Fibroblast of peridontal ligament (primary cell): ENCODE measurements around the gene TRRAP.
"Not testable (repeated sequence)": the region's sequence is repeated elsewhere in the genome, so short reads cannot be mapped to it uniquely, and the experiment has no call there.

Experiments used
- DNase-seq: peaks from one replicate; pipeline ENCODE4 v3.0.0-alpha.2; 2010; ENCODE audit errors: extremely low read depth

The TRRAP gene

DNA sequence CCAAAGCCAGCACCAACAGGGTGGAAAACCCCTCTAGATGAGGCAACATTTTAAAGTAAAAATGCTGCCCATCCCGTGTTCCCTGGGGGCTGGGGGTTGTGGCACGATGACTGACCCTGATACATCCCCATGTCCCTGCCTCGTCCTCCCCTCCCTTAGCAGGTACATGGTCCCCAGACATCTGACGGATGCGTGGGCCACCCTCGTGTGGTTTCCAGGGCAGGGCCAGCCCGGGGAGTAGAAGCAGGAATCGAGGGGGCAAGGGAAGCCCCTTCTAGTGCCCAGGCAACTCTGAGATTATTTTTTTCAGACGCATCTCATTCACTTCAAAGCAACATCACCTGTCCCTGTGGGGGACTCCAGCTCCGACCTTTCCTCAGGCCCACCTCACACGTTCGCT is 12.0 kb upstream of the TRRAP start:
- no peak for DNase-seq

DNA sequence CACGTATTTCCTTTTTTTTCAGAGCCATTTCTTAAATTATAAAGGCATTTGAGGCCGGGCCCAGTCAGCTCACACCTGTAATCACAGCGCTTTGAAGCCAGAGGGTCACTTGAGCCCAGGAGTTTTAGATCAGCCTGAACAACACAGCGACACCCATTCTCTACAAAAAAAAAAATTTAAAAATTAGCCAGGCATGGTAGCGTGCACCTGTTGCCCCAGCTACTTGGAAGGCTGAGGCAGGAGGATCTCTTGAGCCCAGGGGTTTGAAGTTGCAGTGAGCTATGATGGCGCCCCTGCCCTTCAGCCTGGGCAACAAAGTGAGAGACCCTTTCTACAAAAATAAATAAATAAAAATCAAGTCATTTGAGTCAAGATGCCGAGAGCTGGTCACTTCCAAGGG is 11.6 kb upstream of the TRRAP start:
- DNase-seq: no peak

DNA sequence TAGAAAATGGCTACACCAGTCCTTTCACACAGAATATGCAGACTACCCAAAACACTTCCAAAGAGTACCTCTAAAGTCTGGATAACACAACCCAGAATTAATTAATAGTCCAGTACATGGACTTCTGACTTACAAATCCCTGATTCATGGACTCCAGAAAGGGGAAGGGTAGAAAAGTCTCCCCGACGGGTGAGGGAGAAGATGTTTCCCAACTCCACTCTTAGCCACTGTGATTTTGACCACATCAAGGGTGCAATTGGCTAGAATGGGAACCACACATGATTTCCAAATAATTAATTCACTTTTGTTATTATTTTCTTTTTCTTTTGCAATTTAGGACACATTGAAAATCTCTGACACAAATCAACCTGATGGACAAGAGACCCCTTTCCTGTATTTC is 9.9 kb upstream of the TRRAP start:
- DNase-seq: no peak

DNA sequence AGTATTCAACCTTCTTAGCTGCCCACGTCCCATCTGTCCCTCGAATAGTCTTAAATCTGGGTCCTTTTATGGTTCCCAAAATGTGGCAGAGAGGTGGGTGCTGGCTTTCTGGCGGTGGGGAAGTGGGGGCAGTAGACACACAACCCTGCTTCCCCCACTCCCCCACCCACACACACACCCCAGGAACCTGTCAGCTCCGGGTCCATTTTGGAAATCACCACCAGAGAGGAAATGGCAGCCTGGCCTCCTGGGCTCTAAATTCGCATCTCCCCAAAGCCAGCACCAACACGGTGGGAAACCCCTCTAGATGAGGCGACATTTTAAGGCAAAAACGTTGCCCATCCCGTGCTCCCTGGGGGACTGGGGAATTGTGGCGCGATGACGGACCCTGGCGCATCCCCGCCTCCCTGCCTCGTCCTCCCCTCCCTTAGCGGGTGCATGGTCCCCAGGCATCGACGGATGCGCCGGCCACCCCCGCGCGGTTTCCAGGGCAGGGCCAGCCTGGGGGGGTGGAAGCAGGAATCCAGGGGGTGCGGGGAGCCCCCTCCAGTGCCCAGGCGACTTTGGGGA is 9.2 kb upstream of the TRRAP start:
- DNase-seq: no peak

DNA sequence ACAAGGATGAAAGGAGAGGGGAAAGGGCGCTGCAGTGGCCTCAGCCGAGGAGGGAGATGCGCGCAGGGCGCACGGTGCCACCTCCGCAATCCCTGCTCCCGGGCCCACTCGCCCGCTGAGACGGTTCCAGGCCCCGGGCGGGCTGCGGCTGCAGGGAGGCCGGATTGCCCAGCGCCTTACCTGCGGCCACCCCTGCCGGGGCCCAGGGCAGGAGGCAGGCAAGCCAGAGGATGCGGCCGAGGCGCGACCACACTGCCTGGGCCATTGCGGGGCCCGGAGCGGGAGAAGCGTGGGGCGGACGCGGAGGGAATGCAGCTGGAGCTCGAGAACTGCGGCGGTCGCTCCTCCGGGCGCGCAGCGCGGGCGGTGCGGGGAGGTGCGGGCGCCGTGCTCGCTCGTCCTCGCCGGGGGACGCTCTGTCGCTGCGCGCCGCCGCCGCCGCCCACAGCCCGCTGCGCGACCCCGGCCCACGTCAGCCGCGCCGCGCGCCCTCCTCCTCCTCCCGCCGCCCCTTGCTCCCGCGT is 8.7 kb upstream of the TRRAP start, which contains the start of gene TMEM130:
TSS of gene TMEM130 (minus strand) at position 418 of the 524 bp plus-strand sequence. CDS start at position 265, 153 bp downstream.
- DNase-seq: no peak

DNA sequence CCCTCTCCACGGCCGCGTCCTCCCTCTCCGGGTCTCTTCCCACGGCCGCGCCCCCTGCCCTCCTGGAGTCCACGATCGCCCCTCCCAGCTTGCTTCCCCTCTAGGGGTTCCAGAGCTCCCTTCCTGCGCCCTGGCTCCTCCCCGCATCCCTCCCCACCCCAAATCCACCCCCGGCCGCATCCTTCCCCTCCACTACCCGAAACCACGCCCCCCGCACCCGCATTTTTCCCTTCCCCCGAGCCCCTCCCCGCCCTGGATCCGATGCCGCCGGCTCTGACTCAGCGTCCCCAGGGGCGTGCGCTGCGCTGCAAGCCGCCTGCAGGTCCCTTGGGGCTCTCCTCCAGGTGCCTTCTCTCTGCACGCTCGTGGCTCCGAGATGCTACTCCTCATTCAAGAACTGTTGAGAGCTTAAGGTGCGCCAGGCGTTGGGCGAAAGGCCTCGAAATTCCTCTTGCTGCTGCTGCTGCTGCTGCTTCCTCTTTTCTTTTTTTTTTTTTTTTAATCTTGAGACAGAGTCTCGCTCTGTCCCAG is 8.1 kb upstream of the TRRAP start:
- DNase-seq: peak; percentile 23

DNA sequence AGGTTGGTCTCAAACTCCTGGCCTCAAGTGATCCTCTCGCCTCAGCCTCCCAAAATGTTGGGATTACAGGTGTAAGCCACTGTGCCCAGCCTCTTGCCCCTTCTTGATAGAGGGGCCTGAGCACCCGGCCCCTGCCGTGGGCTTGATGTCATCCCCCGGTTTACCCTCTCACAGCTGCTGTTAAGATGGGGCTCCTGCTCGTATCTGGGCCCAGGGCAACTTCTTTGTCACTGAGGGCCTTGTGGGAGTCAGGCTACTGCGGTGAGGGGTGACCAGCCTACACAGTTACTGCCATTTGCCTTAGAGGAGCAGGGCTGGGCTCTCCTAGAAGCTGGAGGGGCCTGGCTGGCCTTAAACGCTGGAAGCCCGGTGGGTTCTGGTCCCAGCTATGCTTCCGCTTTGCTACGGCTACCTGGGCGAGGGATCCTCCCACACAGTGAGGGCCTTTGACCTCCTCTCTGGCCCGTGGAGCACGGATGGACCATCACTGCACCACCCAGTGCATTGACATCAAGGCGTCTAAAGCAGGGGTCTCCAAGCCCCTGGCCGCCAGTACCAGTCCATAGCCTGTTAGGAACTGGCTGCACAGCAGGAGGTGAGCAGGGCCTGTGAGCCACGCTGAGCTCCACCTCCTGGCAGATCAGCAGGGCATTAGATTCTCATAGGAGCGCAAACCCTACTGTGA is 7.4 kb upstream of the TRRAP start:
- no peak for DNase-seq

DNA sequence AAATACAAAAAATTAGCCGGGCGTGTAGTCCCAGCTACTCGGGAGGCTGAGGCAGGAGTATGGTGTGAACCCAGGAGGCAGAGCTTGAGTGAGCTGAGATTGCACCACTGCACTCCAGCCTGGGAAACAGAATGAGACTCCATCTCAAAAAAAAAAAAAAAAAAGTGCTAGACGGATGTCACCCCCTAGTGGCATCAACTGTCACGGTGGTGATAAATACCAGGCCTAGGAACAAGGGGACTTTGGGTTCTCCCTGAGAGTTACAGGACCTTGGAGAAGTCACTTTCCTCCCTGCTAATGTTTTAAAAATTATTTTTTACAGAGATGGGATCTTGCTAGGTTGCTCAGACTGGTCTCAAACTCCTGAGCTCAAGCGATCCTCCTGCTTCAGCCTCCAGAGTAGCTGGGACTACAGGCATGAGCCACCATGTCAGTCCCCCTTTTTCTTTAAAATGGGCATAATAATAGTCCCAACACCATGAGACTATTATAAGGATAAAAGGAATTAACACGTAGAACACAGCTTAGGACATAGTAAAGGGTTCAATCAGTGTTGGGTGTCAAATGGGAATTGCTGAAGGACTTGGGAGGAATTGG is 5.9 kb upstream of the TRRAP start:
- peak; percentile 29 for DNase-seq

DNA sequence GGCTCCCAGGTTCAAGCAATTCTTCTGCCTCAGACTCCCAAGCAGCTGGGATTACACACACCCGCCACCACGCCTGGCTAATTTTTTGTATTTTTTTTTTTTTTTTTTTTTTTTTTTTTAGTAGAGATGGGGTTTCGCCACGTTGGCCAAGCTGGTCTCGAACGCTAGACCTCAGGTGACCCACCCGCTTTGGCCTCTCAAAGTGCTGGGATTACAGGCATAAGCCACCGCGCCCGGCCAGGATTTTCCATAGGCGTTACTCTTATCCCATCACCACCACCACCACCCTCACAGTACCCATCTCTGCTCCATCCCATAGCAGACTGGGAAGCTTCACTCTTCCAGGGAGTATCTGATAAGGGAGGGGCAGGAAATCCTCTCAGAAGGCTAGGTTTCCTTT is 4.7 kb upstream of the TRRAP start:
- not testable (repeated sequence) for DNase-seq

DNA sequence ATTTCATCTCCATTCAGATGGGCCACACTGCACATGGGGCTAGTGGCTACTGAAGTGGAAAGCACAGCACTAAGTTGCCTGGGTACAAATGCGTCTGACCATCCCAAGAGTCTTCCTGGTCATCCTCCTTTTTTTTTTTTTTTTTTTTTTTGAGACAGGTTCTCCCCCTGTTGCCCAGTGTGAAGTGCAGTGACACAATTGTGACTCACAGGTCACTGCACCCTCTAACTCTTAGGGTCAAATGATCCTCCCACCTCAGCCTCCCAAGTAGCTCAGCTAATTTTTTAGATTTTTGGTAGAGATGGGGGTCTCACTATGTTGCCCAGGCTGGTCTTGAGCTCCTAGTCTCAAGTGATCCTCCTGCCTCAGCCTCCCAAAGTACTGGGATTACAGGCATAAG is 3.4 kb upstream of the TRRAP start:
- no peak for DNase-seq

DNA sequence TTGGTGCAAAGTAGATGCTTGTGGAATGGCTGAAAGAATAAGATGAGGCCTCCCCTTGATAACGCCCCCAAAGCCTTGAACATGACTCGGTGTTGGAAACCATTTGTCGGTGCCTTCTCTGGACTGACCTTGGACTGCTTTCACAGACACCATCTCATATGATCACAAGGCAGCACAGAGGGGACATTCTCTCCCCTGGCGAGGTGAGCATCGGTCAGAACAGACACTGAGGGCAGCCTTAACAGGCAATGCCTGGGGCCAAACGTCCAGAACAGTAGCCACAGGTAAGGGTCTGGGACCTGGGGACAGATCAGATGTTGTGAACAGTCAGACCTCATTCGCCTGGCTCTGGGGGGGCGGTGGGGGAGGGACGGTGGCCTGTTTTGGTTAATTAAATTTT is 2.8 kb upstream of the TRRAP start:
- no peak for DNase-seq

DNA sequence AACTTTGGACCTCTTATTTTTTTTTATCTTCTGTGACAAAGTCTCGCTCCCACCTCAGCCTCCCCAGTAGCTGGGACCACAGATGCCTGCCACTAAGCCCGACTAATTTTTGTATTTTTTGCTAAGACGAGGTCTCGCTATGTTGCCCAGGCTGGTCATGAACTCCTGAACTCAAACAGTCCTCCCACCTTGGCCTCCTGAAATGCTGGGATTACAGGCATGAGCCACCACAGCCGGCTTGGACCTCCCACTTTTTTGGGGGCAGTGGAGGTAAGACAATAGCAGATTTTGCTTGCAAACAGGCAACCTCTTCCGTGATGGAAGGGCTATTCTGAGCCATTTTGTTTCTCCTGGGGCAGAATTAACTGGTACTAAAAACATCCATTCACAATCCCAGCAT is 1.2 kb upstream of the TRRAP start:
- no peak for DNase-seq

DNA sequence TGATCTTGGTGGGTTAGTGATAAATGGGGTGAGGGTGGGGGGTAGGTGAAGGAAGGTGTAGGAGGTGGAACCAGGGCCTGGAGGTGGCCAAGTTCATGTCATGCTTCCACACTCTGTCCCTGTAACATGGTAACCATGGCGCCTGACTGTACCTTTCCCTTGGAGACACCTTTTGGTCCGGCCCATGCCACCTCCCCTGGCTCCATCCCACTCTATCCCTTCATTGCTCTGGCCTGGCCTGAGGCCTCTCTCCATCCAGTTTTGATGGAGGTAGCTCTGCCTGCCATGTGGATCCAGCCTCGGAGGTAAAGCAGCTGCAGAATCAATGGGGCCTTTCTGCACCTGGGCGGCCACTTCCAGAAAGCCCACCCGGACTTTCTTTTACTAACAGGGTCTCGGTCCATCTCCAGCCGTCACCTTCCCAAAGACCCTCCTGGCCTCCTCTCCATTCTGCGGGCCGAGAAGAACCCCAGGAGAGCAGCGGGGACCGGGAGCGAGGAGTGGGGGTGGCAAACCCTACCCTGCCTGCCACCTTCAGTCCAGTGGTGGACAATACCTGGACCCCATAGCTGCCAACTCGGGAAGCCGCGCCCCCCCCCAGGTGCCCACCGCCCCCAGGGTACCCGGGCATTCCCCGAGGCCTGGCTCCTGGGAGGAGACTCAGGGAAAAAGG is 504 bp upstream of the TRRAP start:
- no peak for DNase-seq

DNA sequence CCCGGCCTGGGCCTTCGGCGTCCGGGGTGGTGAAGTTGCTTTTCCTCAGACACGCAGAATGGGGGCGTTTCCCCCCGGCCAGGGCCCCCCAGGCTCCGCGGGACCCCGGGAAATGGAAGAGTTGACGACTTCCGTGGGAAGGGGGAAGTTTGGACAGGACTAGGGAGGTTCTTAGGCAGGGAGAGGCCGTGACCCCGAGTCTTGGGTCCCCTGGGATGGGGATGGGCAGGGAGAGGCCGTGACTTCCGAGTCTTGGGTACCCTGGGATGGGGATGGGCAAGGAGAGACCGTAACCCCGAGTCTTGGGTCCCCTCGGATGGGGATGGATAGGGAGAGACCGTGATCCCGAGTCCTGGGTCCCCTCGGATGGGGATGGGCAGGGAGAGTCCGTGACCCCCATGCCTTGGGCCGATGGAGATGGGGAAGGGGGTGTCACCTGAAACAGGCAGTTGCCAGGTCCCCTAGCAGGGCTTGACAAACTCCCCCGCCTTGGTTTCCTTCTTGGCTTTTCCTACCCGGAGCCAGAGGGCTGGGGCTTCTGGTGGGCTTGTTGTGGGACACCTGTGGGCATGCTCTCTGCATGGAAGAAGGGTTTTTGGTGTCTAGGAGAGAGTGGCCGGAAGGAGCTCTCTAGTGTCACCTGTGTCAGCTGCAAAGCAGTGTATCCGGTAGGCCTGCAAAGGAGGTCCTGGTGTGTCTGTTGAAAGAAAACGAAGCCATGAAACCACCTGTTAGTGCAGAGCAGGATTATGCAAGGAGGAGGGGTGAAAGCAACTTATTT is 1.1 kb downstream of the TRRAP start:
- DNase-seq: no peak

DNA sequence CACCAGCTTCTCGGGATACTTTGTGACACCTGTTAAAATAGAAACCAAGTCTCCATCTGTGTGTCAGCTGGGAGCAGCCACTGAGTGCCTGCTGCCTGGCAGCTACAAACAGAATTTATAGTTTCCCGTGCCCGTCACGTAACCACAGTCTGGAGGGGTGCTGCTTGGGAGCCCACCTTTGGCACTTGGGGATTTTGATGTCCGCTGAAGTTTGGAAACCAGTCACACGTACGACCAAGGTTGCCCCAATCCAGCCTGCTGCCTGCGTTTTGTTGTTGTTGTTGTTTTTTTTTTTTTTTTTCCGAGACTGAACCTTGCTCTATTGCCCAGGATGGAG is 1.6 kb downstream of the TRRAP start:
- no peak for DNase-seq

DNA sequence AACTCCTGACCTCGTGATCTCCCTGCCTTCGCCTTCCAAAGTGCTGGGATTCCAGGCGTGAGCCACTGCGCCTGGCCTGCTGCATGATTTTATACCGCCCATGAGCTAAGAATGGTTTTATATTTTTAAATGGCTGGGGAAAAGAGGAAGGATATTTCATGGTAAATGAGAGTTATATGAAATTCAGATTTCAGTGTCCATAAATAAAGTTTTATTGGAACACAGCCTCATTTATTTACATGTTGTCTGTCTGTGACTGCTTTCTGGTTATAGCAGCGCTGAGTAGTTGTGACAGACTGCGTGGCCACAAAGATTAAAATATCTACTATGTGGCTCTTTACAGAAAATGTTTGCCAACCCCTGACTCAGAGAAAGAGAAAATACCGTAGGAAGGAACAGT is 2.2 kb downstream of the TRRAP start:
- DNase-seq: no peak

DNA sequence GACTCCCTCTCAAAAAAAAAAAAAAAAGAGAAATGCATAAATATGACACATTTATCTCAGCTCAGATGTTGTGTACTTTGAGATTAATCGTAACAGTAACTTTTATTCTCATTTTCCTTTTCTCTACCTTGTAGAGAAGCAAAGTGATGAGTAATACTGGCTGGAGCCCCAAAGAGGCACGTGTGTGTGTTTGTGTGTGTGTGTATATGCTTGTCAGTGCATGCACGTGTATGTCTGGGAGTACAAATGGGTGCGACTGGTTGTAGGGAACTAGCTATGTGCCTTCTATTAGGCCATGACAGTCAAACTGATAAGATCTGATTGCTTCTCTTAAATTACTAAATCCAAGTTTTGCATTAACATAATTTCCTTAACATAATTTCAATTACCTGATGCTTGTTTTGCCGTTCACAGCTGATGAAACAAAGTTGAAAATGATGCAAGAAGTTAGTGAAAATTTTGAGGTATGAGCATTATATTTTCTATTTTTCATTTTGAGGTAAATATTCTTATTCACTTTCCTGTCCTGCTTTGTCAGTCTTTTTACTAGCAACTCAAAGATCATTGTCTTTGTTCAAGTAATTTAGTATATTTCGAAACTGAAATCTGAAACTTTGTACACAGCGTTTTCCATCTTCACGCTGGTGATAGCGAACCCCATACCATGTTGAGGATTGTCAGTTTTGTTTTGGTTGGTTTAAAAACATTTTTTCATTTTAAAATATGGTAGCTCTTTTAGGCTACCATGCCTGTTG is 3.4 kb downstream of the TRRAP start:
- DNase-seq: no peak

DNA sequence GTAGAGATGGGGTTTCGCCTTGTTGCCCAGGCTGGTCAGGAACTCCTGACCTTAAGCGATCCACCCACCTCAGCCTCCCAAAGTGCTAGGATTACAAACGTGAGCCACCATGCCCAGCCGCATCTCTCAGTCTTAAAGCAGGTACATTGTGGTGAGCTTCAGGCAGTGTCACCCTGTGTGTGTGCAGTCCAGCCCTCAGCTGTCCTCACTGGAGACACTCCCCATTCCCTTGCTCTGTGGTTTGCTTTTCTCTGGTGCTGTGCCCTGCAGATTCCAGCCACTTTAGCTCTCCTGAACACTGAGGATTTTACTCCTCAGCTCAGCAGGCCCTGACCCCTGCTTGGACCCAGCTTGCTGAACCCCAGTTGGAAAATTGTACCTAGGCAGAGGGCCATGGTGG is 6.1 kb downstream of the TRRAP start:
- no peak for DNase-seq

DNA sequence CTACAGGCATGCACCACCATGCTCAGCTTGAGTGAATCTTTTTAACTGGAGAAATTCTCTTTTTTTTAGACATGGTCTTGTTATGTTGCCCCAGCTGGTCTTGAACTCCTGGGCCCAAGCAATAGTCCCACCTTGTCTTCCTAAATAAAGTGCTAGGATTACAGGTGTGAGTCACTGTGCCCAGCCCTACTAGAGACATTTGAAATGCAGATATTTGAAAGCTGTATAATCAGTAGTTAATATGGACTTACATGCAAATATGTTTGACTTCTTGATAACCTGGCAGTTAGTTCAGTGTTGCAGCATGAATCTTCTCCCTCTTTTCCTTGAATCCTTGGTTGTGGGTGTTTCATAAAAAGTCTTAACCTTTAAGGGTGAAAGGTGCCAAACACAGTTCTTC is 8.7 kb downstream of the TRRAP start:
- DNase-seq: no peak

DNA sequence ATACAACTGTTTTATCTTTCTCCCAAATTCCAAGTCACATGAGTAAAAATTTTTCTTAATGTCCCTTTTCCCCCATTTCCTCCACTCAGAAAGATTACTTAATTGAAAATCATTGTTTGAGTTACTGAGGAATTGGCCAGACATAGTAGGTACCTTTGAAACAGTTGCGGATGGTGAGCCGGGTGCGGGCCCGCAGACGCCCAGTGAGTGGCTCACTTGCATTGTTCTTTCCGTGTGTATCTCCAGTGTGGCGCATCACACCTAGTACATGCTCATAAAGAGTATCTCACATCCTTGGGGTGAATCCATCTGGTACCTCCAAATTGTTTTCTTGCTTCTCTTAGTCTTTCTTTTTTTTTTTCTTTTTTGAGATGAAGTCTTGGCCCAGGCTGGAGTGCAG is 14.3 kb downstream of the TRRAP start:
- DNase-seq: no peak

DNA sequence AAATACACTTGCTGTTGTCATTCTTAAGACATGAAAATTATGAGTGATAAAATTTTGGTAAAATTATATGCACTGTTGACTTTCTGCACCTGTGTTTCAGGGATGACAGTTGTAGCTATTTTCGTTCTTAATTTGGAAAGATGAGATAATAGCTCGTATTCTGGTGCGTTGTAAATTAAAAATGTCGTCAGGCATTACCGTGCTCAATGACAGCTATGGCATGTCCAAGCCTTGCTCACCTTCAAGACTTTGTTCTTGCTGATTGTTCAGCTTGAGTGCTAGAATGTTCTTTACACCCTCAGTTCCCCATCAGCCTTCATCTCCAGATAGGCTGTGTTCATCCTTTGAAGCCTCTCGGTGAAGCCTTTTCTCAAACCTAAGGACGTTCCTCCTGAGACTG is 21.5 kb downstream of the TRRAP start:
- DNase-seq: no peak
